Activated CD4-positive, alpha-beta memory T cell treated with anti-CD3 and anti-CD28 coated beads for 36 hours (primary cell): ENCODE measurements around the gene CELF4. TPM values are rescaled to one million over a fixed set of nuclear protein-coding genes. Genes with fewer than 3 reads are reported as not detected.

Experiments used
- CTCF ChIA-PET: fragments of 350-600 bp; sonication (Branson Sonifier 250); formaldehyde crosslinking; loops from one replicate; lab custom pipeline; 2021; ENCODE audit warnings: antibody characterized with exemption, inconsistent platforms; lab: Charles Lee
- POLR2A ChIA-PET: fragments of 350-600 bp; sonication (Branson Sonifier 250); formaldehyde crosslinking; loops from one replicate; lab custom pipeline; 2021; ENCODE audit warnings: antibody characterized with exemption; lab: Charles Lee
- DNase-seq: peaks from one replicate; pipeline ENCODE4 v3.0.0-alpha.2; 2020
- H3K27ac Mint-ChIP-seq: one replicate; pipeline ENCODE4 v1.8.0; 2021; ENCODE audit warnings: mixed read lengths
- H3K27me3 Mint-ChIP-seq: one replicate; pipeline ENCODE4 v1.8.0; 2021; ENCODE audit warnings: mixed read lengths
- H3K36me3 Mint-ChIP-seq: one replicate; pipeline ENCODE4 v1.8.0; 2021; ENCODE audit warnings: mixed read lengths
- H3K4me1 Mint-ChIP-seq: one replicate; pipeline ENCODE4 v1.8.0; 2021; ENCODE audit warnings: low read depth, mixed read lengths
- H3K4me3 Mint-ChIP-seq: one replicate; pipeline ENCODE4 v1.8.0; 2021; ENCODE audit warnings: mild to moderate bottlenecking, mixed read lengths
- H3K9me3 Mint-ChIP-seq: one replicate; pipeline ENCODE4 v1.8.0; 2021; ENCODE audit warnings: mixed read lengths
- intact Hi-C: fragments of 100-400 bp; cut with micrococcal nuclease; formaldehyde crosslinking; loops from one replicate; pipeline ENCODE4 v1.15.1; 2023
- total RNA-seq, 2 experiments: library from RNA; stranded (reverse); gene quantifications; one replicate each; pipeline ENCODE4 v1.2.3, GENCODE V29; 2021

Gene CELF4
- total RNA-seq, 2 experiments from 2014 or later = not detected

- DNase-seq = no peak
- Mint-ChIP-seq H3K4me1 (no peaks in the 10 kb centered on the region), H3K27me3 (peaks cover 6% of the 10 kb centered on the region), H3K4me3 (no peak overlapping the region), H3K36me3 (no peaks in the 10 kb centered on the region), H3K27ac (no peak overlapping the region), H3K9me3 (no peaks in the 10 kb centered on the region)
- ChIA-PET CTCF (no interaction called here), POLR2A (no interaction called here)
- intact Hi-C loops = no loop called here
Observed at GRCh38 chr18:37419866-37420265, 145.7 kb downstream of the CELF4 start.

DNA sequence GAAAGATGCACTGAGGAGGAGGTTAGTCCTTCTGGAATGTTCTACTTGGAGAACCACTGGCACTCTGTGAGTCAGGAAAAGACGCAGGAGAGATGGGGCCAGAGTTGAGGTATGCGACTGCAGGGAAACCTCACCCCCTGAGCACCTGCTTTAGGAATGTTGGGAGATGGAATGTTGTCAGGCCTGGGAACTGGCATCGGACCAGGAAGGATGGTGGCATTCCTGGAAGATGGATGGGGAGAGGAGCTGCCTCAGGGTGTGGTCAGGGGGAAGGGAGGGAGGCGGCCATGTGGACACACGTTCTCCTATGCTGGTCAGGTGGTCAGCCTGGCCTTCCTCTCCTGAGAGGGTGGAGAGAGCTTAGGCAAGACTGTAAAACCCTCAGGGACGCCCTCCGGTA is 146.3 kb downstream of the CELF4 start:
- POLR2A ChIA-PET = no interaction called here

GRCh38 chr18:37414816-37415215 is 150.8 kb downstream of the CELF4 start:
- ChIA-PET CTCF (no interaction called here), POLR2A (no interaction called here)
- H3K36me3 Mint-ChIP-seq = no peaks in the 10 kb centered on the region
- no peak for DNase-seq
- H3K4me3 Mint-ChIP-seq = no peak overlapping the region
- no peaks in the 10 kb centered on the region for H3K9me3 Mint-ChIP-seq
- intact Hi-C loops = no loop called here
- H3K27me3 Mint-ChIP-seq = peaks cover 5% of the 10 kb centered on the region
- H3K27ac Mint-ChIP-seq = no peak overlapping the region
- no peaks in the 10 kb centered on the region for H3K4me1 Mint-ChIP-seq

More for the DNA sequence above, 146.3 kb downstream of the CELF4 start:
- no peak overlapping the region for H3K4me3 Mint-ChIP-seq
- H3K27me3 Mint-ChIP-seq = peaks cover 6% of the 10 kb centered on the region
- no peak for DNase-seq
- no peaks in the 10 kb centered on the region for H3K36me3 Mint-ChIP-seq
- no peak overlapping the region for H3K27ac Mint-ChIP-seq
- no peaks in the 10 kb centered on the region for H3K4me1 Mint-ChIP-seq
- H3K9me3 Mint-ChIP-seq = no peaks in the 10 kb centered on the region
- intact Hi-C loops = no loop called here
- CTCF ChIA-PET = no interaction called here

GRCh38 chr18:37412829-37413228 is 152.8 kb downstream of the CELF4 start:
- Mint-ChIP-seq H3K27me3 (peaks cover 2% of the 10 kb centered on the region), H3K4me1 (no peaks in the 10 kb centered on the region), H3K4me3 (no peak overlapping the region), H3K9me3 (no peaks in the 10 kb centered on the region), H3K27ac (no peak overlapping the region), H3K36me3 (no peaks in the 10 kb centered on the region)
- ChIA-PET POLR2A (no interaction called here), CTCF (no interaction called here)
- intact Hi-C loops = no loop called here
- no peak for DNase-seq

- DNase-seq = no peak
- peaks cover 2% of the 10 kb centered on the region for H3K27me3 Mint-ChIP-seq
- intact Hi-C loops = no loop called here
Observed at GRCh38 chr18:37412333-37412732, 153.3 kb downstream of the CELF4 start.

GRCh38 chr18:37409878-37410277 is 155.7 kb downstream of the CELF4 start:
- Mint-ChIP-seq H3K36me3 (no peaks in the 10 kb centered on the region), H3K27me3 (no peaks in the 10 kb centered on the region), H3K4me3 (no peak overlapping the region), H3K4me1 (no peaks in the 10 kb centered on the region), H3K9me3 (no peaks in the 10 kb centered on the region), H3K27ac (no peak overlapping the region)
- DNase-seq = no peak
- ChIA-PET CTCF (no interaction called here), POLR2A (no interaction called here)
- intact Hi-C loops = no loop called here

More at GRCh38 chr18:37412333-37412732, 153.3 kb downstream of the CELF4 start:
- H3K27ac Mint-ChIP-seq = no peak overlapping the region
- CTCF ChIA-PET = no interaction called here
- H3K36me3 Mint-ChIP-seq = no peaks in the 10 kb centered on the region
- H3K4me1 Mint-ChIP-seq = no peaks in the 10 kb centered on the region
- POLR2A ChIA-PET = no interaction called here
- H3K4me3 Mint-ChIP-seq = no peak overlapping the region
- no peaks in the 10 kb centered on the region for H3K9me3 Mint-ChIP-seq

GRCh38 chr18:37408676-37409265 is 156.8 kb downstream of the CELF4 start:
- no peaks in the 10 kb centered on the region for H3K27me3 Mint-ChIP-seq
- ChIA-PET CTCF (no interaction called here), POLR2A (no interaction called here)
- intact Hi-C loops = no loop called here
- no peak overlapping the region for H3K4me3 Mint-ChIP-seq
- H3K4me1 Mint-ChIP-seq = no peaks in the 10 kb centered on the region
- no peak for DNase-seq
- H3K27ac Mint-ChIP-seq = no peak overlapping the region
- no peaks in the 10 kb centered on the region for H3K9me3 Mint-ChIP-seq
- no peaks in the 10 kb centered on the region for H3K36me3 Mint-ChIP-seq

GRCh38 chr18:37407571-37407970 is 158.0 kb downstream of the CELF4 start:
- no peak for DNase-seq
- H3K4me3 Mint-ChIP-seq = no peak overlapping the region
- POLR2A ChIA-PET = no interaction called here
- intact Hi-C loops = no loop called here
- no peaks in the 10 kb centered on the region for H3K36me3 Mint-ChIP-seq
- no peaks in the 10 kb centered on the region for H3K27me3 Mint-ChIP-seq
- CTCF ChIA-PET = no interaction called here
- no peaks in the 10 kb centered on the region for H3K4me1 Mint-ChIP-seq
- no peak overlapping the region for H3K27ac Mint-ChIP-seq
- no peaks in the 10 kb centered on the region for H3K9me3 Mint-ChIP-seq

DNA sequence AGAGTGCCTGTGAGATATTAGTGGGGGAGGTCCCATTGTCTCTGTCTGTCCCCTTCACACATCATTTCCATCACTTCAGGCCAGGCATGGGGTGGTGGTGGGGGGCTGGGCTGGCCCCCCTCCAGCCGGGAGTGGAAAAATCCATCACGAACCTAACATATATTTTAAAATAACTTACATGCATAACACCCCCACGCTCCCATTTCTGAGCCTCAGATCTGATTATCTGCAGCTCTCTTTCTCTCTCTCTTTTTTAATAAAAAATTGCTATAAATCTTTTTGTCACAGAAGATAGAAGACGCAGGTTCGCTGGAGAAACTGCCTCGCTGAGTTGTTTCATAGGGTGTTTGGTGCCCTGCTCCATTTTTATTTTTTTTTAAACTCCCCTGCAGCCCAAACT is 159.8 kb downstream of the CELF4 start:
- Mint-ChIP-seq H3K4me3 (no peak overlapping the region), H3K36me3 (no peaks in the 10 kb centered on the region), H3K27me3 (no peaks in the 10 kb centered on the region), H3K4me1 (no peaks in the 10 kb centered on the region), H3K27ac (no peak overlapping the region), H3K9me3 (no peaks in the 10 kb centered on the region)
- CTCF ChIA-PET = no interaction called here
- intact Hi-C loops = no loop called here
- DNase-seq = no peak
- POLR2A ChIA-PET = no interaction called here

GRCh38 chr18:37405229-37405628 is 160.4 kb downstream of the CELF4 start:
- H3K9me3 Mint-ChIP-seq = no peaks in the 10 kb centered on the region
- ChIA-PET POLR2A (no interaction called here), CTCF (no interaction called here)
- no peak for DNase-seq
- no peaks in the 10 kb centered on the region for H3K36me3 Mint-ChIP-seq
- no peaks in the 10 kb centered on the region for H3K27me3 Mint-ChIP-seq
- no peaks in the 10 kb centered on the region for H3K4me1 Mint-ChIP-seq
- no peak overlapping the region for H3K27ac Mint-ChIP-seq
- intact Hi-C loops = no loop called here
- no peak overlapping the region for H3K4me3 Mint-ChIP-seq

GRCh38 chr18:37403788-37404187 is 161.8 kb downstream of the CELF4 start:
- intact Hi-C loops = no loop called here
- H3K27me3 Mint-ChIP-seq = no peaks in the 10 kb centered on the region
- H3K36me3 Mint-ChIP-seq = no peaks in the 10 kb centered on the region
- ChIA-PET CTCF (no interaction called here), POLR2A (no interaction called here)
- DNase-seq = no peak
- H3K4me3 Mint-ChIP-seq = no peak overlapping the region
- H3K27ac Mint-ChIP-seq = no peak overlapping the region
- no peaks in the 10 kb centered on the region for H3K4me1 Mint-ChIP-seq
- H3K9me3 Mint-ChIP-seq = no peaks in the 10 kb centered on the region

GRCh38 chr18:37403100-37403781 is 162.4 kb downstream of the CELF4 start:
- DNase-seq = no peak
- H3K9me3 Mint-ChIP-seq = no peaks in the 10 kb centered on the region
- H3K36me3 Mint-ChIP-seq = no peaks in the 10 kb centered on the region
- no peaks in the 10 kb centered on the region for H3K27me3 Mint-ChIP-seq
- H3K4me1 Mint-ChIP-seq = no peaks in the 10 kb centered on the region
- H3K4me3 Mint-ChIP-seq = no peak overlapping the region
- ChIA-PET POLR2A (no interaction called here), CTCF (no interaction called here)
- no peak overlapping the region for H3K27ac Mint-ChIP-seq
- intact Hi-C loops = no loop called here

GRCh38 chr18:37402735-37403099 is 162.9 kb downstream of the CELF4 start:
- Mint-ChIP-seq H3K27me3 (no peaks in the 10 kb centered on the region), H3K27ac (no peak overlapping the region), H3K4me3 (no peak overlapping the region), H3K9me3 (no peaks in the 10 kb centered on the region), H3K36me3 (no peaks in the 10 kb centered on the region), H3K4me1 (no peaks in the 10 kb centered on the region)
- CTCF ChIA-PET = no interaction called here
- POLR2A ChIA-PET = no interaction called here
- DNase-seq = no peak
- intact Hi-C loops = no loop called here
